PFSK-1 (cell line): Measurements from ENCODE around the gene DENND6B.

ENCODE experiments used
- FOXP2 ChIP-seq: optimal IDR thresholded peaks from 2 replicates; pipeline ENCODE3; 2011; ENCODE audit warnings: borderline replicate concordance, control low read depth, inconsistent platforms; ENCODE audit not compliant: insufficient read depth; ENCODE audit errors: extremely low read length, extremely low read depth
- POLR2AphosphoS5 ChIP-seq: IDR thresholded peaks from 2 replicates; pipeline ENCODE4 v1.6.1; 2012; ENCODE audit warnings: low read depth, mild to moderate bottlenecking, control low read depth, low read length, moderate library complexity
- REST ChIP-seq, 2 experiments: IDR thresholded peaks; 2 replicates each; pipeline versions ENCODE4 v1.6.1 to v1.8.0; 2011 to 2012; ENCODE audit warnings: low read depth in 2 of 2, low read length in 2 of 2, control low read depth in 1 of 2, inconsistent platforms in 1 of 2, mild to moderate bottlenecking in 1 of 2, moderate library complexity in 1 of 2; ENCODE audit not compliant: insufficient read depth in 1 of 2
- SIN3A ChIP-seq: IDR thresholded peaks from 2 replicates; pipeline ENCODE4 v1.6.1; 2012; ENCODE audit warnings: mild to moderate bottlenecking, low read length, moderate library complexity, borderline replicate concordance; ENCODE audit not compliant: insufficient read depth
- TAF1 ChIP-seq: IDR thresholded peaks from 2 replicates; pipeline ENCODE4 v1.6.1; 2012; ENCODE audit warnings: low read length, control low read depth, borderline replicate concordance; ENCODE audit not compliant: insufficient read depth

The DENND6B gene

GRCh38 chr22:50298266-50298637, 28.6 kb downstream of the DENND6B start:
- no peak for TF ChIP-seq FOXP2
- TF ChIP-seq TAF1 = no peak
- no peak for TF ChIP-seq POLR2AphosphoS5
- TF ChIP-seq REST (IDR thresholded peaks at IDR 0.05; ENCODE audit: insufficient read depth in 1 of 2, low read depth in 2 of 2, low read length in 2 of 2) = no peak
- no peak for TF ChIP-seq SIN3A

GRCh38 chr22:50297510-50298265, 29.1 kb downstream of the DENND6B start:
- no peak for TF ChIP-seq SIN3A

- TF ChIP-seq SIN3A (no peak), REST (IDR thresholded peaks at IDR 0.05; ENCODE audit: insufficient read depth in 1 of 2, low read depth in 2 of 2, low read length in 2 of 2) (no peak), POLR2AphosphoS5 (no peak), FOXP2 (no peak), TAF1 (no peak)
Observed at GRCh38 chr22:50296658-50297490, 29.9 kb downstream of the DENND6B start.

GRCh38 chr22:50294319-50294656, 32.5 kb downstream of the DENND6B start:
- TF ChIP-seq FOXP2 (no peak), POLR2AphosphoS5 (no peak), TAF1 (no peak), REST (IDR thresholded peaks at IDR 0.05; ENCODE audit: insufficient read depth in 1 of 2, low read depth in 2 of 2, low read length in 2 of 2) (no peak), SIN3A (no peak)

GRCh38 chr22:50293441-50294318, 33.1 kb downstream of the DENND6B start:
- no peak for TF ChIP-seq TAF1
- peak; percentile 2 for TF ChIP-seq FOXP2
